ENCODE data around the gene MINDY4B. TPM values are rescaled to one million over a fixed set of nuclear protein-coding genes. Genes with fewer than 3 reads are reported as not detected.

The MINDY4B gene
- total and polyA plus RNA-seq, 2 of the 13 experiments (the other 11 are each of a cell fraction or from before 2014, with no cell fraction given): not detected

- Histone ChIP-seq H3K4me2 (ENCODE audit: low read depth, low read length) (no peak overlapping the region), H4K20me1 (ENCODE audit: insufficient read depth, low read length) (no peaks in the 10 kb centered on the region), H3K9ac (ENCODE audit: insufficient read depth, low read depth, low read length) (no peak overlapping the region), H2AFZ (ENCODE audit: low read length) (no peak overlapping the region), H3K9me3 (ENCODE audit: low read length) (no peaks in the 10 kb centered on the region), H3K27me3 (ENCODE audit: control insufficient read depth in 1 of 2, insufficient read depth in 2 of 2, low read length in 2 of 2) (peaks cover 0 to 4% of the 10 kb centered on the region in 2 experiments; a peak in 1 of 5 replicates), H3K4me1 (ENCODE audit: insufficient read depth, low read length) (no peaks in the 10 kb centered on the region), H3K36me3 (replicated peaks in 1 of 2; ENCODE audit: control insufficient read depth in 1 of 2, insufficient read depth in 2 of 2, low read length in 2 of 2) (no peaks in the 10 kb centered on the region), H3K79me2 (ENCODE audit: insufficient read depth, low read length) (no peaks in the 10 kb centered on the region), H3K27ac (ENCODE audit: extremely low read length, insufficient read depth, low read length) (no peak overlapping the region), H3K4me3 (replicated peaks in 1 of 3; ENCODE audit: insufficient read depth in 1 of 3, low read depth in 2 of 3, low read length in 3 of 3) (no peak overlapping the region)
- intact Hi-C loops (cut with micrococcal nuclease; ENCODE audit: unreplicated experiment): no loop called here
- ATAC-seq (no peak), DNase-seq (ENCODE audit: low spot score) (no peak), FAIRE-seq (no peak)
- CTCF ChIA-PET (ENCODE audit: low intra/inter-chr PET ratio, low total read pairs): no interaction called here
- whole genome bisulfite sequencing (ENCODE audit: low lambda C conversion rate): 58% methylated on average over 4 of the region's 4 CpGs
- in situ Hi-C loops (cut with HindIII; ENCODE audit: extremely low pct_ligation_motif_present, low pct_unique_long_range_greater_than_20kb): no loop called here
- POLR2A ChIA-PET: no interaction called here
- BruUV-seq (replicated peaks): no TSS peak
- TF ChIP-seq, protein P1, sequence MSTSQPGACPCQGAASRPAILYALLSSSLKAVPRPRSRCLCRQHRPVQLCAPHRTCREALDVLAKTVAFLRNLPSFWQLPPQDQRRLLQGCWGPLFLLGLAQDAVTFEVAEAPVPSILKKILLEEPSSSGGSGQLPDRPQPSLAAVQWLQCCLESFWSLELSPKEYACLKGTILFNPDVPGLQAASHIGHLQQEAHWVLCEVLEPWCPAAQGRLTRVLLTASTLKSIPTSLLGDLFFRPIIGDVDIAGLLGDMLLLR (CRISPR knock-in tag; IDR thresholded peaks at IDR 0.05): no peak
- TF ChIP-seq KDM6A (CRISPR knock-in tag; IDR thresholded peaks at IDR 0.05; ENCODE audit: low read depth): no peak
- no peak for TF ChIP-seq HMGA1 (CRISPR knock-in tag; conservative IDR thresholded peaks at IDR 0.05)
- TF ChIP-seq, protein P2, sequence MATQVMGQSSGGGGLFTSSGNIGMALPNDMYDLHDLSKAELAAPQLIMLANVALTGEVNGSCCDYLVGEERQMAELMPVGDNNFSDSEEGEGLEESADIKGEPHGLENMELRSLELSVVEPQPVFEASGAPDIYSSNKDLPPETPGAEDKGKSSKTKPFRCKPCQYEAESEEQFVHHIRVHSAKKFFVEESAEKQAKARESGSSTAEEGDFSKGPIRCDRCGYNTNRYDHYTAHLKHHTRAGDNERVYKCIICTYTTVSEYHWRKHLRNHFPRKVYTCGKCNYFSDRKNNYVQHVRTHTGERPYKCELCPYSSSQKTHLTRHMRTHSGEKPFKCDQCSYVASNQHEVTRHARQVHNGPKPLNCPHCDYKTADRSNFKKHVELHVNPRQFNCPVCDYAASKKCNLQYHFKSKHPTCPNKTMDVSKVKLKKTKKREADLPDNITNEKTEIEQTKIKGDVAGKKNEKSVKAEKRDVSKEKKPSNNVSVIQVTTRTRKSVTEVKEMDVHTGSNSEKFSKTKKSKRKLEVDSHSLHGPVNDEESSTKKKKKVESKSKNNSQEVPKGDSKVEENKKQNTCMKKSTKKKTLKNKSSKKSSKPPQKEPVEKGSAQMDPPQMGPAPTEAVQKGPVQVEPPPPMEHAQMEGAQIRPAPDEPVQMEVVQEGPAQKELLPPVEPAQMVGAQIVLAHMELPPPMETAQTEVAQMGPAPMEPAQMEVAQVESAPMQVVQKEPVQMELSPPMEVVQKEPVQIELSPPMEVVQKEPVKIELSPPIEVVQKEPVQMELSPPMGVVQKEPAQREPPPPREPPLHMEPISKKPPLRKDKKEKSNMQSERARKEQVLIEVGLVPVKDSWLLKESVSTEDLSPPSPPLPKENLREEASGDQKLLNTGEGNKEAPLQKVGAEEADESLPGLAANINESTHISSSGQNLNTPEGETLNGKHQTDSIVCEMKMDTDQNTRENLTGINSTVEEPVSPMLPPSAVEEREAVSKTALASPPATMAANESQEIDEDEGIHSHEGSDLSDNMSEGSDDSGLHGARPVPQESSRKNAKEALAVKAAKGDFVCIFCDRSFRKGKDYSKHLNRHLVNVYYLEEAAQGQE (IDR thresholded peaks at IDR 0.05; ENCODE audit: borderline replicate concordance in 1 of 2, low read depth in 1 of 2, low read length in 2 of 2): no peak
- no peak for TF ChIP-seq RBAK (CRISPR knock-in tag; IDR thresholded peaks at IDR 0.05)
- no peak for TF ChIP-seq PHB2 (IDR thresholded peaks at IDR 0.05; ENCODE audit: partially characterized antibody)
- TF ChIP-seq, protein P3, sequence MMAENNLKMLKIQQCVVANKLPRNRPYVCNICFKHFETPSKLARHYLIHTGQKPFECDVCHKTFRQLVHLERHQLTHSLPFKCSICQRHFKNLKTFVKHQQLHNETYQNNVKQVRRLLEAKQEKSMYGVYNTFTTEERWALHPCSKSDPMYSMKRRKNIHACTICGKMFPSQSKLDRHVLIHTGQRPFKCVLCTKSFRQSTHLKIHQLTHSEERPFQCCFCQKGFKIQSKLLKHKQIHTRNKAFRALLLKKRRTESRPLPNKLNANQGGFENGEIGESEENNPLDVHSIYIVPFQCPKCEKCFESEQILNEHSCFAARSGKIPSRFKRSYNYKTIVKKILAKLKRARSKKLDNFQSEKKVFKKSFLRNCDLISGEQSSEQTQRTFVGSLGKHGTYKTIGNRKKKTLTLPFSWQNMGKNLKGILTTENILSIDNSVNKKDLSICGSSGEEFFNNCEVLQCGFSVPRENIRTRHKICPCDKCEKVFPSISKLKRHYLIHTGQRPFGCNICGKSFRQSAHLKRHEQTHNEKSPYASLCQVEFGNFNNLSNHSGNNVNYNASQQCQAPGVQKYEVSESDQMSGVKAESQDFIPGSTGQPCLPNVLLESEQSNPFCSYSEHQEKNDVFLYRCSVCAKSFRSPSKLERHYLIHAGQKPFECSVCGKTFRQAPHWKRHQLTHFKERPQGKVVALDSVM (CRISPR knock-in tag; IDR thresholded peaks at IDR 0.05): no peak
- no peak for TF ChIP-seq PRDM10 (CRISPR knock-in tag; IDR thresholded peaks at IDR 0.05; ENCODE audit: low read depth)
- TF ChIP-seq CAMTA2 (CRISPR knock-in tag; IDR thresholded peaks at IDR 0.05; ENCODE audit: borderline replicate concordance): no peak
- TF ChIP-seq, protein P4, sequence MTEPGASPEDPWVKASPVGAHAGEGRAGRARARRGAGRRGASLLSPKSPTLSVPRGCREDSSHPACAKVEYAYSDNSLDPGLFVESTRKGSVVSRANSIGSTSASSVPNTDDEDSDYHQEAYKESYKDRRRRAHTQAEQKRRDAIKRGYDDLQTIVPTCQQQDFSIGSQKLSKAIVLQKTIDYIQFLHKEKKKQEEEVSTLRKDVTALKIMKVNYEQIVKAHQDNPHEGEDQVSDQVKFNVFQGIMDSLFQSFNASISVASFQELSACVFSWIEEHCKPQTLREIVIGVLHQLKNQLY (CRISPR knock-in tag; IDR thresholded peaks at IDR 0.05): no peak
- TF ChIP-seq GFI1 (CRISPR knock-in tag; IDR thresholded peaks at IDR 0.05; ENCODE audit: borderline replicate concordance): no peak
- no peak for TF ChIP-seq FOXP1 (IDR thresholded peaks at IDR 0.05)
- TF ChIP-seq FOXP1 (CRISPR knock-in tag; IDR thresholded peaks at IDR 0.05): no peak
- no peak for TF ChIP-seq KMT2A (CRISPR knock-in tag; IDR thresholded peaks at IDR 0.05)
Measured at GRCh38 chr3:150913133-150913922, 8.1 kb upstream of the MINDY4B start.
